ENCODE data around the gene EXOC6B.

- no peak for TF ChIP-seq POLR2A (IDR thresholded peaks at IDR 0.05; ENCODE audit: low read depth, low read length)
- TF ChIP-seq POLR2AphosphoS5 (IDR thresholded peaks at IDR 0.05; ENCODE audit: low read depth, low read length): no peak
Observed at GRCh38 chr2:72141881-72142451, 683.9 kb downstream of the EXOC6B start.

Measured in GM12891 (cell line).